ENCODE results near the gene DTNBP1. TPM values are rescaled to one million over a fixed set of nuclear protein-coding genes. Genes with fewer than 3 reads are reported as not detected.

Gene DTNBP1
- total and polyA plus RNA-seq, 2 of the 4 experiments (the other 2 are of a cell fraction): 4.8 to 18.7 TPM

Small RNAs within 50 kb of the gene (microRNA-seq; reads per million reads assigned to microRNA genes)
- not detected for gene RF00001 (ENCODE audit: insufficient read depth, insufficient read length)

Small RNAs within 50 kb of the gene (small RNA-seq; reads per million reads assigned to genes)
- 0 reads per million in 5 experiments for gene RF00001
